Right atrium auricular region (tissue), 2 donors: ENCODE results near the gene SAFB. TPM values are rescaled to one million over a fixed set of nuclear protein-coding genes. Genes with fewer than 3 reads are reported as not detected.

Experiments used
- DNase-seq: peaks from one replicate; pipeline ENCODE4 v3.0.0-alpha.2; 2019; ENCODE audit warnings: low spot score
- H3K27ac ChIP-seq, 2 donors: fragments of 200-600 bp; sonication (generic); 1 replicate in 1 of 2; 2 replicates in 1 of 2; pipeline ENCODE4 v1.5.1; 2016 to 2019
- H3K27me3 ChIP-seq, 2 donors: fragments of 200-600 bp; sonication (generic); one replicate each; pipeline versions ENCODE4 v1.5.1 to v1.6.0; 2017 to 2019
- H3K36me3 ChIP-seq: fragments of 200-600 bp; sonication (generic); one replicate; pipeline ENCODE4 v1.5.1; 2016
- H3K4me1 ChIP-seq, 2 donors: fragments of 200-600 bp; sonication (generic); one replicate each; pipeline versions ENCODE4 v1.5.1 to v1.6.0; 2017 to 2019
- H3K4me3 ChIP-seq, 2 donors: fragments of 200-600 bp; sonication (generic); 1 replicate in 1 of 2; 2 replicates in 1 of 2; pipeline ENCODE4 v1.5.1; 2017 to 2019; ENCODE audit warnings: mild to moderate bottlenecking in 1 of 2, moderate library complexity in 1 of 2
- H3K9me3 ChIP-seq, 2 donors: fragments of 200-600 bp; sonication (generic); one replicate each; pipeline ENCODE4 v1.5.1; 2019
- CTCF ChIP-seq, 2 donors: fragments of 200-600 bp; sonication (generic); IDR thresholded peaks; one replicate each; pipeline ENCODE4 v1.5.1; 2019; ENCODE audit warnings: antibody characterized with exemption in 2 of 2
- total RNA-seq, 2 donors: library from RNA; depleted of rRNA; stranded (reverse); fragments of >200 nt; gene quantifications; one replicate each; pipeline ENCODE4 v1.1.0, GENCODE V29; 2016

The SAFB gene
- total RNA-seq, 2 donors from 2014 or later, result 31.9 to 32.7 TPM

GRCh38 chr19:5580161-5580571 lies 42.7 kb upstream of the SAFB start:
- no peak for DNase-seq

GRCh38 chr19:5585461-5586299 lies 37.2 kb upstream of the SAFB start:
- Histone ChIP-seq H3K9me3 (no peaks in the 10 kb centered on the region), H3K27me3 (no peaks in the 10 kb centered on the region), H3K4me3 (no peak overlapping the region), H3K4me1 (peaks cover 0 to 41% of the 10 kb centered on the region in 2 donors), H3K36me3 (peaks cover 56% of the 10 kb centered on the region), H3K27ac (peak overlapping the region; percentile 49)
- DNase-seq, result peak; percentile 60
- no peak for TF ChIP-seq CTCF (IDR thresholded peaks at IDR 0.05)

More at GRCh38 chr19:5580161-5580571, 42.7 kb upstream of the SAFB start:
- H3K27me3 ChIP-seq, result no peaks in the 10 kb centered on the region
- TF ChIP-seq CTCF (IDR thresholded peaks at IDR 0.05), result no peak
- H3K27ac ChIP-seq, result no peak overlapping the region
- peaks cover 0 to 10% of the 10 kb centered on the region in 2 donors for H3K4me1 ChIP-seq
- no peak overlapping the region for H3K4me3 ChIP-seq
- H3K9me3 ChIP-seq, result no peaks in the 10 kb centered on the region
- H3K36me3 ChIP-seq, result peaks cover 11% of the 10 kb centered on the region

- no peak for TF ChIP-seq CTCF (IDR thresholded peaks at IDR 0.05)
- H3K27ac ChIP-seq, result peak overlapping the region; percentile 49
- peaks cover 64% of the 10 kb centered on the region for H3K36me3 ChIP-seq
- no peak overlapping the region for H3K4me3 ChIP-seq
- no peaks in the 10 kb centered on the region for H3K9me3 ChIP-seq
- peaks cover 0 to 41% of the 10 kb centered on the region in 2 donors for H3K4me1 ChIP-seq
- H3K27me3 ChIP-seq, result no peaks in the 10 kb centered on the region
- no peak for DNase-seq
These were observed 36.4 kb upstream of the SAFB start for GRCh38 chr19:5586300-5587070.

GRCh38 chr19:5587071-5587455 lies 35.8 kb upstream of the SAFB start:
- no peaks in the 10 kb centered on the region for H3K9me3 ChIP-seq
- no peak overlapping the region for H3K27ac ChIP-seq
- peaks cover 0 to 41% of the 10 kb centered on the region in 2 donors for H3K4me1 ChIP-seq
- peaks cover 70% of the 10 kb centered on the region for H3K36me3 ChIP-seq
- no peaks in the 10 kb centered on the region for H3K27me3 ChIP-seq
- TF ChIP-seq CTCF (IDR thresholded peaks at IDR 0.05), result no peak
- DNase-seq, result no peak
- H3K4me3 ChIP-seq, result no peak overlapping the region

GRCh38 chr19:5587661-5588060 lies 35.2 kb upstream of the SAFB start:
- no peaks in the 10 kb centered on the region for H3K27me3 ChIP-seq
- no peak overlapping the region for H3K27ac ChIP-seq
- TF ChIP-seq CTCF (IDR thresholded peaks at IDR 0.05), result no peak
- DNase-seq, result no peak
- H3K9me3 ChIP-seq, result no peaks in the 10 kb centered on the region
- no peak overlapping the region for H3K4me3 ChIP-seq
- peaks cover 0 to 41% of the 10 kb centered on the region in 2 donors for H3K4me1 ChIP-seq
- H3K36me3 ChIP-seq, result peaks cover 72% of the 10 kb centered on the region
